IMR-90 (cell line): ENCODE results near the gene SRMS. TPM values are rescaled to one million over a fixed set of nuclear protein-coding genes. Genes with fewer than 3 reads are reported as not detected.

ENCODE experiments used
- ATAC-seq: fragments of 200-7000 bp; cut with Tn5 transposase; 2 replicates; pipeline ENCODE4 v1.9.1; 2020; ENCODE audit warnings: low read depth, mild to moderate bottlenecking, moderate library complexity
- BruUV-seq: library from RNA; stranded (reverse); fragments of 400-500 nt; replicated peaks from 2 replicates; lab custom pipeline; 2021; lab: Mats Ljungman, UMichigan
- CTCF ChIA-PET: fragments of 300-600 bp; formaldehyde crosslinking; extraction: SDS; loops from one replicate; lab custom pipeline; 2021; ENCODE audit warnings: antibody characterized with exemption; lab: Yijun Ruan, JAX
- POLR2A ChIA-PET: fragments of 300-600 bp; sonication (Branson Sonifier 250); formaldehyde crosslinking; loops from one replicate; lab custom pipeline; 2022; ENCODE audit warnings: antibody characterized with exemption; ENCODE audit not compliant: unreplicated experiment; lab: Charles Lee
- DNase-seq: peaks from one replicate; pipeline ENCODE4 v3.0.0; 2013
- H2AFZ ChIP-seq: replicated peaks from 2 replicates; pipeline ENCODE3; 2013; ENCODE audit warnings: low read length, mild to moderate bottlenecking; ENCODE audit not compliant: poor library complexity
- H2AK5ac ChIP-seq: 2 replicates; pipeline ENCODE4 v1.6.1; 2013; ENCODE audit warnings: low read depth, low read length, inconsistent platforms
- H2AK9ac ChIP-seq: replicated peaks from 2 replicates; pipeline ENCODE3; 2013; ENCODE audit warnings: mild to moderate bottlenecking, low read depth, low read length, moderate library complexity; ENCODE audit not compliant: poor library complexity
- H2BK120ac ChIP-seq: 2 replicates; pipeline ENCODE4 v1.6.1; 2013; ENCODE audit warnings: low read depth, low read length, inconsistent platforms
- H2BK15ac ChIP-seq: 3 replicates; pipeline ENCODE4 v1.6.1; 2013; ENCODE audit warnings: low read depth, low read length, inconsistent platforms
- H2BK20ac ChIP-seq: 2 replicates; pipeline ENCODE4 v1.6.1; 2013; ENCODE audit warnings: low read depth, mild to moderate bottlenecking, inconsistent platforms, low read length, moderate library complexity
- H2BK5ac ChIP-seq: 2 replicates; pipeline ENCODE4 v1.6.1; 2013; ENCODE audit warnings: mild to moderate bottlenecking, low read depth, low read length, inconsistent platforms; ENCODE audit not compliant: poor library complexity, severe bottlenecking
- H3K14ac ChIP-seq: replicated peaks from 2 replicates; pipeline ENCODE4 v1.6.1; 2013; ENCODE audit warnings: low read depth, low read length, inconsistent platforms
- H3K18ac ChIP-seq: 2 replicates; pipeline ENCODE4 v1.6.1; 2013; ENCODE audit warnings: low read depth, low read length, control low read depth
- H3K23ac ChIP-seq: 2 replicates; pipeline ENCODE4 v1.6.1; 2013; ENCODE audit warnings: low read depth, low read length, inconsistent platforms
- H3K27ac ChIP-seq: 2 replicates; pipeline ENCODE4 v1.5.1; 2013; ENCODE audit warnings: mild to moderate bottlenecking, control low read depth, low read length; ENCODE audit not compliant: insufficient read depth
- H3K27me3 ChIP-seq: 2 replicates; pipeline ENCODE4 v1.6.1; 2013; ENCODE audit warnings: low read length; ENCODE audit not compliant: control insufficient read depth, insufficient read depth
- H3K36me3 ChIP-seq: 2 replicates; pipeline ENCODE4 v1.6.1; 2013; ENCODE audit warnings: low read length, mixed read lengths; ENCODE audit not compliant: control insufficient read depth, insufficient read depth
- H3K4ac ChIP-seq: 2 replicates; pipeline ENCODE4 v1.6.1; 2013; ENCODE audit warnings: low read depth, low read length, inconsistent platforms
- H3K4me1 ChIP-seq: 2 replicates; pipeline ENCODE4 v1.6.1; 2013; ENCODE audit warnings: low read length, mixed read lengths; ENCODE audit not compliant: control insufficient read depth, insufficient read depth
- H3K4me2 ChIP-seq: 2 replicates; pipeline ENCODE4 v1.6.1; 2013; ENCODE audit warnings: low read depth, mild to moderate bottlenecking, control low read depth, low read length, moderate library complexity
- H3K4me3 ChIP-seq: 2 replicates; pipeline ENCODE4 v1.5.1; 2013; ENCODE audit warnings: low read depth, mild to moderate bottlenecking, control low read depth, low read length, moderate library complexity; ENCODE audit not compliant: insufficient read depth
- H3K56ac ChIP-seq: 2 replicates; pipeline ENCODE4 v1.6.1; 2013; ENCODE audit warnings: low read length, inconsistent platforms; ENCODE audit not compliant: insufficient read depth; ENCODE audit errors: extremely low read depth
- H3K79me1 ChIP-seq, 2 experiments: 2 replicates each; pipeline ENCODE4 v1.6.1; 2013; ENCODE audit warnings: low read length in 2 of 2, inconsistent platforms in 1 of 2, low read depth in 1 of 2
- H3K9ac ChIP-seq: 2 replicates; pipeline ENCODE4 v1.6.1; 2013; ENCODE audit warnings: low read depth, low read length, control low read depth
- H3K9me1 ChIP-seq: 2 replicates; pipeline ENCODE4 v1.6.1; 2013; ENCODE audit warnings: low read length, inconsistent platforms; ENCODE audit not compliant: insufficient read depth
- H3K9me3 ChIP-seq: 2 replicates; pipeline ENCODE4 v1.6.1; 2013; ENCODE audit warnings: low read length; ENCODE audit not compliant: control insufficient read depth, insufficient read depth
- H4K20me1 ChIP-seq: 2 replicates; pipeline ENCODE4 v1.6.1; 2013; ENCODE audit warnings: low read length, inconsistent platforms; ENCODE audit not compliant: insufficient read depth
- H4K5ac ChIP-seq: 2 replicates; pipeline ENCODE4 v1.6.1; 2013; ENCODE audit warnings: mild to moderate bottlenecking, low read depth, low read length, control low read depth
- H4K8ac ChIP-seq, 2 experiments: 2 replicates each; pipeline ENCODE4 v1.6.1; 2013; ENCODE audit warnings: low read depth in 2 of 2, low read length in 2 of 2, control low read depth in 1 of 2, inconsistent platforms in 1 of 2
- H4K91ac ChIP-seq: 2 replicates; pipeline ENCODE4 v1.6.1; 2013; ENCODE audit warnings: low read depth, low read length, inconsistent platforms; ENCODE audit not compliant: insufficient read depth
- BHLHE40 ChIP-seq: fragments of 150-350 bp; IDR thresholded peaks from 2 replicates; pipeline ENCODE4 v1.6.1; 2016; ENCODE audit warnings: mild to moderate bottlenecking, low read depth, low read length
- CHD1 ChIP-seq: IDR thresholded peaks from 2 replicates; pipeline ENCODE4 v1.6.1; 2012; ENCODE audit warnings: low read depth, low read length, improper control_type of control experiment
- MAZ ChIP-seq: IDR thresholded peaks from 2 replicates; pipeline ENCODE4 v1.6.1; 2012; ENCODE audit warnings: low read depth, mild to moderate bottlenecking, low read length, improper control_type of control experiment, moderate library complexity, borderline replicate concordance
- RFX5 ChIP-seq: IDR thresholded peaks from 2 replicates; pipeline ENCODE4 v1.8.0; 2012; ENCODE audit warnings: low read depth, mild to moderate bottlenecking, low read length, moderate library complexity
- WGBS, 2 experiments: methylation state at CpG; one replicate each; pipeline versions ENCODE4 v1.1.5 to v1.1.7; 2013; ENCODE audit warnings: missing lambda C conversion rate in 2 of 2; ENCODE audit not compliant: insufficient read length in 1 of 2; ENCODE audit errors: extremely low coverage in 2 of 2; 5-methylcytosine and 5-hydroxymethylcytosine counted together
- dilution Hi-C: fragments of 300-500 bp; cut with HindIII; formaldehyde crosslinking; loops from one replicate; pipeline ENCODE4 v1.14.3; 2018; ENCODE audit warnings: low sequenced_read_pairs; ENCODE audit not compliant: unreplicated experiment
- in situ Hi-C: fragments of 300-500 bp; cut with MboI; formaldehyde crosslinking; loops from 3 replicates; pipeline ENCODE4 v1.14.3; 2019; ENCODE audit warnings: low sequenced_read_pairs, inconsistent platforms, mixed read lengths
- intact Hi-C: fragments of 100-400 bp; cut with micrococcal nuclease; formaldehyde crosslinking; loops from 2 replicates; pipeline ENCODE4 v1.10.0; 2022
- polyA plus RNA-seq, 3 experiments: library from polyadenylated mRNA; depleted of rRNA; stranded (reverse); fragments of >200 nt; gene quantifications; 2 replicates each; pipeline ENCODE4 v1.2.3, GENCODE V29; 2012; ENCODE audit warnings: low replicate concordance in 1 of 3
- total RNA-seq: library from RNA; depleted of rRNA; stranded (reverse); fragments of >200 nt; gene quantifications from 2 replicates; pipeline ENCODE4 v1.2.3, GENCODE V29; 2012

SRMS gene
- total and polyA plus RNA-seq, 2 of the 4 experiments (the other 2 are of a cell fraction), result not detected

- dilution Hi-C loops (no loop called here), intact Hi-C loops (no loop called here), in situ Hi-C loops (no loop called here)
- Histone ChIP-seq H4K91ac (no peak overlapping the region), H2BK120ac (no peak overlapping the region), H2AK5ac (no peak overlapping the region), H3K4ac (no peak overlapping the region), H2BK15ac (no peak overlapping the region), H3K4me3 (no peak overlapping the region), H4K8ac (no peak overlapping the region), H3K79me1 (peaks cover 15 to 29% of the 10 kb centered on the region in 2 experiments), H4K5ac (no peak overlapping the region), H3K4me2 (no peak overlapping the region), H3K23ac (no peak overlapping the region), H3K27ac (no peak overlapping the region), H3K36me3 (peaks cover 22% of the 10 kb centered on the region), H3K4me1 (peaks cover 9% of the 10 kb centered on the region), H2AFZ (no peak overlapping the region), H4K20me1 (peaks cover 29% of the 10 kb centered on the region), H2BK5ac (no peak overlapping the region), H2AK9ac (no peak overlapping the region), H3K9me1 (peaks cover 4% of the 10 kb centered on the region; the same call in 1 of the 2 replicates), H3K56ac (no peak overlapping the region), H3K9me3 (no peaks in the 10 kb centered on the region), H2BK20ac (no peak overlapping the region), H3K9ac (no peak overlapping the region), H3K27me3 (no peaks in the 10 kb centered on the region), H3K14ac (no peak overlapping the region), H3K18ac (no peak overlapping the region)
- WGBS, 2 experiments, result 89% methylated on average over 2 of the region's 3 CpGs; no CpG with 5 or more reads in 1 of the 2 experiments
- TF ChIP-seq BHLHE40, result no peak
- no peak for TF ChIP-seq CHD1
- no peak for TF ChIP-seq RFX5
- TF ChIP-seq MAZ, result no peak
- CTCF ChIA-PET, result no interaction called here
- DNase-seq, result no peak
- no peak for ATAC-seq
- BruUV-seq, result no TSS peak
- POLR2A ChIA-PET, result no interaction called here
These were observed 22.4 kb downstream of the SRMS start for GRCh38 chr20:63525185-63525584.
